ENCODE measurements around the gene ERVH48-1. TPM values are rescaled to one million over a fixed set of nuclear protein-coding genes. Genes with fewer than 3 reads are reported as not detected.

Gene ERVH48-1
- total RNA-seq, 1 experiment from 2014 or later: not detected

DNA sequence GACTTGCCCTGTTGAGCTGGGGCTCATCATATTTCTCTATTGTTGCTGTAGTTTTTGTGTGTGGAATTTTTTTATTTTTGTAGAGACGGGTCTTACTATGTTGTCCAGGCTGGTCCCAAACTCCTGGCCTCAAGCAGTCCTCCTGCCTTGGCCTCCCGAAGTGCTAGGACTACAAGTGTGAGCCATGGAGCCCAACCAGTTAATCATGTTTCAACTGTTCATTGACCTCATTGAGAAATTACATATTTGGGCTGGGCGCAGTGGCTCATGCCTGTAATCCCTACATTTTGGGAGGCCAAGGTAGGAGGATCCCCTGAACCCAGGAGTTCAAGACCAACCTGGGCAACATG, 39.8 kb upstream of the ERVH48-1 start:
- Histone ChIP-seq H2AFZ (ENCODE audit: low read length) (no peak overlapping the region), H3K79me2 (ENCODE audit: low read length) (no peaks in the 10 kb centered on the region), H4K20me1 (ENCODE audit: low read length) (no peaks in the 10 kb centered on the region), H3K9me3 (ENCODE audit: low read length) (no peaks in the 10 kb centered on the region), H3K4me3 (ENCODE audit: low read length) (no peak overlapping the region), H3F3A (ENCODE audit: low read length, unreplicated experiment) (no peaks in the 10 kb centered on the region), H3K4me1 (ENCODE audit: insufficient read depth, low read length) (no peaks in the 10 kb centered on the region), H3K9me2 (replicated peaks; ENCODE audit: low read length) (no peaks in the 10 kb centered on the region), H3K27me3 (ENCODE audit: low read length) (no peaks in the 10 kb centered on the region), H3K4me2 (ENCODE audit: low read length) (no peak overlapping the region), H3K9ac (ENCODE audit: low read length) (no peak overlapping the region), H3K36me3 (ENCODE audit: low read depth, low read length) (no peaks in the 10 kb centered on the region), H3K27ac (ENCODE audit: low read length) (no peak overlapping the region)
- CTCF ChIA-PET: no interaction called here
- no peak for TF ChIP-seq EZH2 (IDR thresholded peaks at IDR 0.05; ENCODE audit: low read length, unreplicated experiment)
- intact Hi-C loops (cut with micrococcal nuclease): no loop called here
- no peak for ATAC-seq
- no TSS peak for BruUV-seq (replicated peaks)
- POLR2A ChIA-PET (ENCODE audit: unreplicated experiment): interaction anchor here (0.7 kb wide), 1 partner anchor 742 kb away, joined by 3 read pairs; no protein-coding TSS in a partner anchor
- no peak for DNase-seq

DNA sequence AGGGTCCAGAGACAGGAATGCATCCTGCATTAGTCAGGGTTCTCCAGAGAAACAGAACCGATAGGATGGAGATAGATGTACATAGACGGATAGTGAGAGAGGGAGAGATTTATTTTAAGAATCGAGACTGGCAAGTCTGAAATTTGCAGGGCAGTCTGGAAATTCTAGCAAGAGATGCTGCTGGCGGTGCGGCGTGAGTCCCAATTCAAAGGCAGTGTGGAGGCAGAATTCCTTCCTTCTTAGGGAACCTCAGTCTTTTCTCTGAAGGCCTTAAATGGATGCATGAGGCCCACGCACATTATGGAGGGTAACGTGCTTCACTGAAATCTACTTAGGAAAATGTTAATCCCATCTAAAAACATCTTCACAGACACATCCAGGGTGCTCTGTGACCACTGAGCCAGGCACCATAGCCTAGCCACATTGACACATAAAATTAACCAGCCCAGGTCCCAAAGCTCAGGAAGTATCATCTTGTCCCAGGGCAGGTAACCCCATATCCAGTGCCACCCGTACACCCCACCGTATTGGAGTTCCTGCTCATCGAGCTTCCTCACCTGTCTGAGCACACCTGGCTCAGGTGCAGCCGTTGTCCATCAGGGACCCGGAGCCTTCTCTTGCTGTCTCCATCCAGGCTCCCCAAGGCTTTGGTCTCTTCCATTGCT, 39.2 kb upstream of the ERVH48-1 start:
- BruUV-seq (replicated peaks): no TSS peak
- no peaks in the 10 kb centered on the region for H3K36me3 ChIP-seq (ENCODE audit: low read depth, low read length)
- TF ChIP-seq EZH2phosphoT487 (IDR thresholded peaks at IDR 0.05; ENCODE audit: borderline replicate concordance, low read length) (no peak), EZH2 (IDR thresholded peaks at IDR 0.05; ENCODE audit: low read length, unreplicated experiment) (no peak)
- TF ChIP-seq, protein P1, sequence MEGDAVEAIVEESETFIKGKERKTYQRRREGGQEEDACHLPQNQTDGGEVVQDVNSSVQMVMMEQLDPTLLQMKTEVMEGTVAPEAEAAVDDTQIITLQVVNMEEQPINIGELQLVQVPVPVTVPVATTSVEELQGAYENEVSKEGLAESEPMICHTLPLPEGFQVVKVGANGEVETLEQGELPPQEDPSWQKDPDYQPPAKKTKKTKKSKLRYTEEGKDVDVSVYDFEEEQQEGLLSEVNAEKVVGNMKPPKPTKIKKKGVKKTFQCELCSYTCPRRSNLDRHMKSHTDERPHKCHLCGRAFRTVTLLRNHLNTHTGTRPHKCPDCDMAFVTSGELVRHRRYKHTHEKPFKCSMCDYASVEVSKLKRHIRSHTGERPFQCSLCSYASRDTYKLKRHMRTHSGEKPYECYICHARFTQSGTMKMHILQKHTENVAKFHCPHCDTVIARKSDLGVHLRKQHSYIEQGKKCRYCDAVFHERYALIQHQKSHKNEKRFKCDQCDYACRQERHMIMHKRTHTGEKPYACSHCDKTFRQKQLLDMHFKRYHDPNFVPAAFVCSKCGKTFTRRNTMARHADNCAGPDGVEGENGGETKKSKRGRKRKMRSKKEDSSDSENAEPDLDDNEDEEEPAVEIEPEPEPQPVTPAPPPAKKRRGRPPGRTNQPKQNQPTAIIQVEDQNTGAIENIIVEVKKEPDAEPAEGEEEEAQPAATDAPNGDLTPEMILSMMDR (conservative IDR thresholded peaks at IDR 0.05; ENCODE audit: low read depth, low read length): no peak
- no peaks in the 10 kb centered on the region for H3K9me3 ChIP-seq (ENCODE audit: low read length)
- H3K27ac ChIP-seq (ENCODE audit: low read length): no peak overlapping the region
- H3K4me2 ChIP-seq (ENCODE audit: low read length): no peak overlapping the region
- DNase-seq: no peak
- no peaks in the 10 kb centered on the region for H3K79me2 ChIP-seq (ENCODE audit: low read length)
- ChIA-PET CTCF (no interaction called here), POLR2A (ENCODE audit: unreplicated experiment) (interaction anchor here (0.7 kb wide), 1 partner anchor 743 kb away, joined by 3 read pairs; no protein-coding TSS in a partner anchor)
- H3F3A ChIP-seq (ENCODE audit: low read length, unreplicated experiment): no peaks in the 10 kb centered on the region
- no peaks in the 10 kb centered on the region for H3K9me2 ChIP-seq (replicated peaks; ENCODE audit: low read length)
- no peak overlapping the region for H2AFZ ChIP-seq (ENCODE audit: low read length)
- intact Hi-C loops (cut with micrococcal nuclease): no loop called here
- H4K20me1 ChIP-seq (ENCODE audit: low read length): no peaks in the 10 kb centered on the region
- no peaks in the 10 kb centered on the region for H3K27me3 ChIP-seq (ENCODE audit: low read length)
- H3K4me3 ChIP-seq (ENCODE audit: low read length): no peak overlapping the region
- ATAC-seq: no peak
- H3K4me1 ChIP-seq (ENCODE audit: insufficient read depth, low read length): no peaks in the 10 kb centered on the region
- no peak overlapping the region for H3K9ac ChIP-seq (ENCODE audit: low read length)

DNA sequence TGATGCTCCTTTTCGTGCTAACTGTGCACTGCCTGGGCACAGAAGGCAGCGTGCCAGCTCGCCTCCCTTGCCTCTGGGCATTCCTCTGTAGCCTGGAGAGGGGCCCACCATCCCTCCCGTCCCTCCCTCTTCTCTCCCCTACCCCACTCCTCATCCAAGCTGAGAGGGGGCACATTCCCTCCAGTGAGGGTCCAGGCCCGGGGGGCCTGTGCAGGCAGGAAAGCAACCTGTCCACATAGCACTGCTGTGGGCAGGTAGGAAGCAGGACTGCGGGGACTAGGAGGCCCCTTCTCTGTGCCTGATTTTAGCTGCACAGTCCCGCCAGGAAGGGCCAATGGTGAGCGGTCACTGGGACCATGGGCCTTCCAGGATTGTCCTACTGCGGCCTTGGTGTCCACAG, 38.7 kb upstream of the ERVH48-1 start:
- intact Hi-C loops (cut with micrococcal nuclease): no loop called here

More for the DNA sequence above, 38.7 kb upstream of the ERVH48-1 start:
- no peaks in the 10 kb centered on the region for H3K9me3 ChIP-seq (ENCODE audit: low read length)
- DNase-seq: no peak
- no TSS peak for BruUV-seq (replicated peaks)
- H3K4me2 ChIP-seq (ENCODE audit: low read length): no peak overlapping the region
- no peak overlapping the region for H3K27ac ChIP-seq (ENCODE audit: low read length)
- H3K4me1 ChIP-seq (ENCODE audit: insufficient read depth, low read length): no peaks in the 10 kb centered on the region
- no peaks in the 10 kb centered on the region for H3F3A ChIP-seq (ENCODE audit: low read length, unreplicated experiment)
- ChIA-PET POLR2A (ENCODE audit: unreplicated experiment) (no interaction called here), CTCF (no interaction called here)
- no peak overlapping the region for H3K9ac ChIP-seq (ENCODE audit: low read length)
- no peaks in the 10 kb centered on the region for H3K9me2 ChIP-seq (replicated peaks; ENCODE audit: low read length)
- no peak for TF ChIP-seq EZH2phosphoT487 (IDR thresholded peaks at IDR 0.05; ENCODE audit: borderline replicate concordance, low read length)
- TF ChIP-seq, protein P1 (conservative IDR thresholded peaks at IDR 0.05; ENCODE audit: low read depth, low read length): no peak
- no peak for TF ChIP-seq EZH2 (IDR thresholded peaks at IDR 0.05; ENCODE audit: low read length, unreplicated experiment)
- no peak overlapping the region for H3K4me3 ChIP-seq (ENCODE audit: low read length)
- no peak overlapping the region for H2AFZ ChIP-seq (ENCODE audit: low read length)
- H4K20me1 ChIP-seq (ENCODE audit: low read length): no peaks in the 10 kb centered on the region
- no peak for ATAC-seq
- no peaks in the 10 kb centered on the region for H3K79me2 ChIP-seq (ENCODE audit: low read length)
- no peaks in the 10 kb centered on the region for H3K27me3 ChIP-seq (ENCODE audit: low read length)
- no peaks in the 10 kb centered on the region for H3K36me3 ChIP-seq (ENCODE audit: low read depth, low read length)
